SJSA1 (cell line): ENCODE results near the gene SH3BP5L. TPM values are rescaled to one million over a fixed set of nuclear protein-coding genes. Genes with fewer than 3 reads are reported as not detected.
"Not testable (repeated sequence)": the region's sequence is repeated elsewhere in the genome, so short reads cannot be mapped to it uniquely, and the experiment has no call there.

Experiments
- DNase-seq, 2 experiments: peaks; one replicate each; pipeline ENCODE4 v3.0.0-alpha.2; 2015 to 2020; ENCODE audit warnings: low spot score in 2 of 2, low read depth in 1 of 2
- H3K27ac ChIP-seq: fragments of 250-450 bp; sonication (Bioruptor Pico); 2 replicates; pipeline ENCODE4 v1.5.1; 2020; ENCODE audit warnings: mild to moderate bottlenecking, moderate library complexity
- H3K27me3 ChIP-seq: fragments of 250-450 bp; sonication (Bioruptor Pico); replicated peaks from 2 replicates; pipeline ENCODE4 v1.5.1; 2020; ENCODE audit warnings: mild to moderate bottlenecking, moderate library complexity
- H3K36me3 ChIP-seq: fragments of 250-450 bp; sonication (Bioruptor Pico); 2 replicates; pipeline ENCODE4 v1.5.1; 2020; ENCODE audit warnings: mild to moderate bottlenecking
- H3K4me1 ChIP-seq: fragments of 250-450 bp; sonication (Bioruptor Pico); replicated peaks from 2 replicates; pipeline ENCODE4 v1.6.1; 2021; ENCODE audit warnings: mild to moderate bottlenecking
- H3K4me3 ChIP-seq: fragments of 250-450 bp; sonication (Bioruptor Pico); 2 replicates; pipeline ENCODE4 v1.5.1; 2020; ENCODE audit warnings: mild to moderate bottlenecking
- H3K9me3 ChIP-seq: fragments of 250-450 bp; sonication (Bioruptor Pico); replicated peaks from 2 replicates; pipeline ENCODE4 v1.5.1; 2020; ENCODE audit warnings: mild to moderate bottlenecking
- total RNA-seq: library from RNA; depleted of rRNA; stranded (reverse); fragments of >200 nt; shearing (Covaris generic); gene quantifications from 2 replicates; pipeline ENCODE4 v1.2.3, GENCODE V29; 2014

Gene SH3BP5L
- total RNA-seq, 1 experiment from 2014 or later = 26.1 TPM

DNA sequence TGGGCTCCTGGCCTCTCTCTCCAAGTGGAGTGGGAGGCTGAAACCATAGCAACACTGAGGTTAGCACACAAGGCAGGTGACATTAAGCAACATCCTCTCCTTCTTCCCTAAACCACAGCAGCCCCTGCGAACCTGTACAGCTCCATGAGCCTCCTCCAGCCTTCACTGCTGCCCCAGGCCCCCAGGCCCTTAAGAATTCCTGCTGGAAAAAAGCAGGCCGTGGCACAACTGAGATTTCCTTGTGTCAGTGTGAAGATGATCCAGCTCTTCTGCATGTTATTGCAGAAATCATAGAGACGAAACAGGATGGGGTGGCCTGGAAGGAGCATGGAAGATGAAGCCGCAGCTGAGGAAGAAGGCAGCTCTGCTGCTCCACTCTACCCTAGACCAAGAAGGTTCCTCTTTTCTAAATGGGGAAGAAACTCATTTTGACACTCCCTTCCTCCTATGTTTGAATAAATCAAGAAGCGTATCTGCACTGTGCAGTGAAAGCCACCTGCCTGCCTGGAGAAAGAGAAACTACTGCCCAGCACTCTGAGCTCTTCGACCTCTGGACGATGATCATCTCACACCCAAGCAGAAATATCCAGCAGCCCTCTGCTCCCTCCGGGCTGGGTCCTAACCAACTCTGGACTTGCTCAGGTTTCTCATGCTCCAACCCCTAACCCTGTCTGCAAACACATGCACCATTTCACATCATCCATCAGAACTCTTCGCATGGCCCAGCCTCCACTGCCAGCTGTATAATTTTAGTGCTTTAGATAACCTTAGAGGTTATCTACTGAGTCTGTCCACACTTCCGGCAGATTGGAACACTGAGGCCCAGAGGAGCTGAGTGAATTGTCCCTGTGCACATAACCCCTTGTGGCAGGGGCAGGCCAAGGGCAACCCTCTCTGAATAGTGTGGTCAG lies 20.7 kb downstream of the SH3BP5L start:
- peak in 1 of 2 experiments; percentile 26 for DNase-seq
- Histone ChIP-seq H3K27me3 (no peaks in the 10 kb centered on the region), H3K9me3 (no peaks in the 10 kb centered on the region), H3K4me1 (no peaks in the 10 kb centered on the region), H3K4me3 (no peak overlapping the region), H3K36me3 (no peaks in the 10 kb centered on the region; the same call in 1 of the 2 replicates), H3K27ac (no peak overlapping the region)

DNA sequence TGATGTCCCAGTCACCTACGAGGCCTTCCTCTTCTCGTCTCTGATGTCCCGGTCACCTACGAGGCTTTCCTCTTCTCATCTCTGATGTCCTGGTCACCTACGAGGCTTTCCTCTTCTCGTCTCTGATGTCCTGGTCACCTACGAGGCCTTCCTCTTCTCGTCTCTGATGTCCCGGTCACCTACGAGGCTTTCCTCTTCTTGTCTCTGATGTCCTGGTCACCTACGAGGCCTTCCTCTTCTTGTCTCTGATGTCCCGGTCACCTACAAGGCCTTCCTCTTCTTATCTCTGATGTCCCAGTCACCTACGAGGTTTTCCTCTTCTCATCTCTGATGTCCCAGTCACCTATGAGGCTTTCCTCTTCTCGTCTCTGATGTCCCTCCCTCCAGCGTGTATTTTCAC lies 22.2 kb downstream of the SH3BP5L start:
- not testable (repeated sequence) for H3K4me1 ChIP-seq, H3K27ac ChIP-seq, DNase-seq, H3K4me3 ChIP-seq, H3K27me3 ChIP-seq, H3K9me3 ChIP-seq, H3K36me3 ChIP-seq

DNA sequence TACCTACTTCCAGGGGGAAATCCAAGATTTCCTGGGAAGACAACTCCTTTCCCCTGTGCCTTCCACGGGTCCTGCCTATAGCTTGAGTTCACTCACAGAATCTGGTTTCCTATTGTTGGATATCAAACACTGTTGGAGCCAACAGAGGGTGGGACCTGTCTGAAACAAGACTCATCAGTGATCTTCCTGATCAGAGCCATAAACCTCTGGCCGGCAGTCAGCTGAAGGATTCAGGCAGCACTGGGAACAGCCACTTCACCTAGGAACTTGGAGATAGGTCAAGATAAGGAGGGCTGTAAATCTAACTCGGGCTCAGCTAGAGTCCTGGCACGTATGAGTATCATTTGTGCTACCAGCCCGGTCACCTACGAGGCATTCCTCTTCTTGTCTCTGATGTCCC lies 23.3 kb downstream of the SH3BP5L start:
- H3K9me3 ChIP-seq = no peaks in the 10 kb centered on the region
- no peaks in the 10 kb centered on the region; the same call in 1 of the 2 replicates for H3K36me3 ChIP-seq
- H3K27me3 ChIP-seq = no peaks in the 10 kb centered on the region
- no peak for DNase-seq
- no peak overlapping the region for H3K27ac ChIP-seq
- no peaks in the 10 kb centered on the region for H3K4me1 ChIP-seq
- no peak overlapping the region for H3K4me3 ChIP-seq

DNA sequence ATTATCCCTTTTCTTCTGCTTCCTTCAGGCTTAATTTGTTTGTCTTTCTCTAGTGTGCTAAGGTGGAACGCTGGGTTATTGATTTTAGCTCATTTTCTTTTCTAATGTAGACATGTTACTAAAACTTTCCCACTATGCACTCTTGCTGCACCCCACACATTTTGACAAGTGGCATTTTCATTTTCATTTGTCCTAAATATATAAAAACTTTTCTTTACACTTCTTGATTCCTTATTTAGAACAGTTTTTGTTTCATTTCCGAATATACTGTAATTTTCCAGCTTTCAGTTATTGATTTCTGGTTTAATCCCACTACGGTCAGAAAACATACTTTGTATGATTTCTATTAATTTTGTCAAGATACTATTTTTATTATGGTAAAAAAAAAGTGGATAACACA lies 25.3 kb downstream of the SH3BP5L start:
- no peaks in the 10 kb centered on the region for H3K9me3 ChIP-seq
- H3K4me3 ChIP-seq = no peak overlapping the region
- DNase-seq = no peak
- H3K27me3 ChIP-seq = no peaks in the 10 kb centered on the region
- no peaks in the 10 kb centered on the region for H3K4me1 ChIP-seq
- H3K36me3 ChIP-seq = no peaks in the 10 kb centered on the region
- H3K27ac ChIP-seq = no peak overlapping the region

DNA sequence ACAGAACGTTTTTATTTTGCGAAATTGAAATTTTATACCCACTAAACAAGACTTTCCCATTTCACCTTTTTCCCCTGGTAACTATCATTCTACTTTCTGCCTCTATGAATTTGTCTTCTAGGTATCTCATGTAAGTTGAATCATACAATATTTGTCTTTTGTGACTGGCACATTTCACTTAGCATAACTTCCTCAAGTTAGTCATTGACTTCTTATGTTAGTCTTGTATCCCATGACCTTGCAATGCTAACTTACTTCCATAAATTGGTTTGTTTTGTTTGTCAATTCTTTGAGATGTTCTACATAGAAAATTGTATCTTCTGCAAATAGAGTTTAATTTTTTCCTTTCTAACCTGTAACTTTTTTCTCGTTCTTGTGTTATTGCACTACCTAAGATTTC lies 26.9 kb downstream of the SH3BP5L start:
- H3K36me3 ChIP-seq = no peaks in the 10 kb centered on the region
- H3K27ac ChIP-seq = no peak overlapping the region
- no peaks in the 10 kb centered on the region for H3K27me3 ChIP-seq
- H3K4me3 ChIP-seq = no peak overlapping the region
- no peak for DNase-seq
- H3K4me1 ChIP-seq = no peaks in the 10 kb centered on the region
- H3K9me3 ChIP-seq = no peaks in the 10 kb centered on the region

DNA sequence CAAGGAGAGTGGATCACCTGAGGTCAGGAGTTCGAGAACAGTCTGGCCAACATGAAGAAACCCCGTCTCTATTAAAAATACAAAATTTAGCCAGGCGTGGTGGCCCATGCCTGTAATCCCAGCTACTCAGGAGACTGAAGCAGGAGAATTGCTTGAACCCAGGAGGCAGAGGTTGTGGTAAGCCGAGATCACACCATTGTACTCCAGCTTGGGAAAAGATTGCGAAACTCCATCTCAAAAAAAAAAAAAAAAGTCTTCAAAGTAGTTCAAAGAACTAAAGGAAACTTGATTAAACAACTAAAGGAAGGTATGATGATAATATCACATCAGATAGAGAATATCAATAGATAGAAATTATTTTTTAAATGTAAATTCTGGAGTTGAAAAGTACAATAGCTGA lies 31.1 kb downstream of the SH3BP5L start:
- H3K36me3 ChIP-seq, DNase-seq, H3K4me3 ChIP-seq, H3K27me3 ChIP-seq, H3K4me1 ChIP-seq, H3K27ac ChIP-seq, H3K9me3 ChIP-seq: not testable (repeated sequence)

DNA sequence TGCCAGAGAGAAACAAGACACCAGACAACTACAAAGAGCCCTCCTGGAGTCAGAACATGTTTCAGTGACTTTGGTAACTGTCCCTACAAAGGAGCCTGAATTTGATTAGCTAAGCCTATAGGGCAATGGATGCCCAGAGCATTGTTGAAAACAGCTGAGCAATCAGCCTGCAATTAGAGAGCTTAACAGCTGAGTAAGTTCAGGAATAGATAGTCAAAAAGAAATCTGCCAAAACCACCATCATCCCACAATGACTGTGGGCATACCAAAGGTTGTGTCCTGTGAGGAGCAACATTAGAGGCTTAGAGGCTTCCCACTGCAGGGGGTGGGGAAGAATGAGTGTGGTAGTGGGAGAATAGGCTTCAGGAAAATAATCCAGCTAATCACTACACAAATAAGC lies 32.1 kb downstream of the SH3BP5L start:
- H3K36me3 ChIP-seq = no peaks in the 10 kb centered on the region
- no peak overlapping the region for H3K4me3 ChIP-seq
- H3K27ac ChIP-seq = no peak overlapping the region
- DNase-seq = no peak
- H3K9me3 ChIP-seq = no peaks in the 10 kb centered on the region
- H3K4me1 ChIP-seq = no peaks in the 10 kb centered on the region
- no peaks in the 10 kb centered on the region for H3K27me3 ChIP-seq

DNA sequence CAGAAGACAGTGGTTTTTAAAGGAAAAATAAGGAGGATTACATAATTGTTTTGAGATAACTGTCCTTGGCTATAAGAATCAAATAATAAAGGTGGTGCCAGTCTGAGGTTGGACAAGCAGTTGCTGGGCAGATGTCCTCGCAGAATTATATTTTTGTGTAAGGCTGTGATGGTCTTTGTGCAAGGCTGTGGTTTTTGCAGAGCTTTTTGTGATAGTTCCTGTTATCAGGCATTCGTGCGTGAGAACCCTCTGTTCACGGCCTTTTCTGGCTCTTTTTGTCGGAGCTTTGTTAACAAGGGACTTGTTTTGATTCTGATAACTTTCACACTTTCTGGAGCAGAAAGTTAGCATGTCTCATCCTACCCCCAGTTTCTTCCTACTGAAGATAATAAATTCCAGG lies 33.4 kb downstream of the SH3BP5L start:
- no peak for DNase-seq
- Histone ChIP-seq H3K9me3 (no peaks in the 10 kb centered on the region), H3K4me3 (no peak overlapping the region), H3K4me1 (no peaks in the 10 kb centered on the region), H3K36me3 (no peaks in the 10 kb centered on the region), H3K27ac (no peak overlapping the region), H3K27me3 (no peaks in the 10 kb centered on the region)

DNA sequence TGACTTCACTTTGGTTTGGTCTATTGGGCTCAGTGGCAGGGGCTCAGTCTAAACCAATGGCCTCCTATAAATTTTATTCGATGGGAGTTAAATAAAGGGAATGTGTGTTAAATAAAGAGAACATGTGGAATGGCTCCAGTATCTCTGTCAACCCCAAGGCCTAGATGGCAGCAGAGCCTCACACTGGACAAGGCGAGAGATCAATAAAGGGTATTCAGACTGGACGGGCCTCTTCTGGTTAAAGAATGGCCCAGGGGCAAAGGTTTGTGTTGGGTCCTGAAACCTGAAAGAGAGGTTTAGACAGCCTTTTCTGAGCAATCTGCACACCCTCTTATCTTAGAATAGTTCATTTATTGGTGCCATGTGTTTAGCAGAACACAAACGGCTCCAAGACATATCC lies 34.7 kb downstream of the SH3BP5L start:
- no peaks in the 10 kb centered on the region for H3K27me3 ChIP-seq

DNA sequence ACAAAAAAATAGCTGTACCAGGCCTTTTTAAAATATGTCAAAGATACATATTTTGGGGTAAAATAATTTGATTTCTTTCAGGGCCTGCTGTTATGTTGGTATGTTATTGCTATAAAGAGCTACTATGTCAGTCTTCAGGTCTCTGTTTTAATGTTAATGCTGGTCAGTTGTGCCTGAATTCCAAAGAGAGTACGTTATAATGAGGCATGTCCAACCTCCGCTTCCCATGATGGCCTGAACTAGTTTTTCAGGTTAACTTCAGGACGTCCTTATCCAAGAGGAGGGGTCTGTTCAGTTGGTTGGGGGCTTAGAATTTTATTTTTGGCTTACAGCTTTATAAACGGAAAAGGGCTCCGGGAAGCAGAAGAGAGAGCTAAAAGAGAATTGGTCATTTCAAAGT lies 35.3 kb downstream of the SH3BP5L start:
- no peak for DNase-seq
- Histone ChIP-seq H3K27me3 (no peaks in the 10 kb centered on the region), H3K4me3 (no peak overlapping the region), H3K36me3 (no peaks in the 10 kb centered on the region), H3K27ac (no peak overlapping the region), H3K9me3 (no peaks in the 10 kb centered on the region), H3K4me1 (no peaks in the 10 kb centered on the region)

More for the DNA sequence above, 34.7 kb downstream of the SH3BP5L start:
- H3K27ac ChIP-seq = no peak overlapping the region
- no peak for DNase-seq
- H3K4me1 ChIP-seq = no peaks in the 10 kb centered on the region
- no peaks in the 10 kb centered on the region for H3K36me3 ChIP-seq
- H3K9me3 ChIP-seq = no peaks in the 10 kb centered on the region
- no peak overlapping the region for H3K4me3 ChIP-seq

DNA sequence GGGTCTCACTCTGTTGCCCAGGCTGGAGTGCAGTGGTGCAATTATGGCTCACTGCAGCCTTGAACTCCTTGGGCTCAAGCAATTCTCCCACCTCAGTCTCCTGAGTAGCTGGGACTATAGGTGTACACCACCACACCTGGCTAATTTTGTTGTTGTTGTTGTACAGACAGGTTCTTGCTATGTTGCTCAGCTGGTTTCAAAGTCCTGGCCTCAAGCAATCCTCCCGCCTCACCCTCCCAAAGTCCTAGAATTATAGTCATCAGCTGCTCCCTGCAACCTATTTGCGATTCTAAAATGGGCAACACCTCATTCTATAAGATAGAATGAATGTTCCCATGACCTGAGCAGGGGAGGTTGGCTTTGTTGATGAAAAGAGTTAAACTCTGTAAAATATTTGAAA lies 36.4 kb downstream of the SH3BP5L start:
- H3K27me3 ChIP-seq, H3K4me3 ChIP-seq, H3K36me3 ChIP-seq, H3K9me3 ChIP-seq, H3K27ac ChIP-seq, DNase-seq, H3K4me1 ChIP-seq: not testable (repeated sequence)

DNA sequence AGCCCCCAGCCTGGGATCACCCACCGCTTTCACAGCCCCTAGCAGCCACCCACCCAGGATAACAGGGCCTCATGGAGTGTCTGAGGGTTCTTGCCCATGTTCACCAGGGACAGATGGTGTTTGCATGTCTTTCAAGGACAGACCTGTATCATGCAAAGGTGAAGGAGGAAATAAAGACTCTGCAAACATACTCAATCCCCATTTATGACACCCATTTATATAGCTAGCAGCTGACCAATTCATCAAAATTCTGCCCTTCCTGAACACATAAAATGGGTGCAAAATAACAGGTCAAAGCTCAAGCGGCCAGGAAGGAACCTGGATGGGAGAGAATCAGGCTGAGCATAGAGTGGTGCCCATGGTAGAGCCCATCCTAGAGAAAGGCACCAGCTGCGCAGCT lies 37.4 kb downstream of the SH3BP5L start:
- H3K4me3 ChIP-seq = no peak overlapping the region
- no peak for DNase-seq
- H3K27me3 ChIP-seq = no peaks in the 10 kb centered on the region
- no peaks in the 10 kb centered on the region for H3K4me1 ChIP-seq
- no peaks in the 10 kb centered on the region for H3K36me3 ChIP-seq
- no peaks in the 10 kb centered on the region for H3K9me3 ChIP-seq
- no peak overlapping the region for H3K27ac ChIP-seq

DNA sequence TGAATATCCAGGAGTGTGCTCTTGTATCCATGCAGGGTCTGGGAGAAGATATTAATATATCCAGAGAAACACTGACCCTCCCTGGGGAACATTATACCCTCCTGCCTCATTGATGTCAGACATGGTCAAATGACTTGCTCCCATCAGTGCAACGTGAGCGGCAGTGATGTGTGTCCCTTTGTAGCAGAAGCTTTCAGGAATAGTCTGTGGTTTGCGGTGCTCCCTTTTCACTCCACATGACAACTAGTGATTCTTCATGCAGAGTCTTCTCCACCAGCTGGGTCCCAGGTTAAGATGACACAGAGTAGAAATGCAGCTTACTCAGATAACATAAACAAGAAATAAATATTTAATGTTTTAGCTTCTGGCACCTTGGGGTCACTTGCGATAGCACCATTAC lies 38.3 kb downstream of the SH3BP5L start:
- no peak overlapping the region for H3K27ac ChIP-seq
- H3K36me3 ChIP-seq = no peaks in the 10 kb centered on the region
- H3K4me1 ChIP-seq = no peaks in the 10 kb centered on the region
- H3K9me3 ChIP-seq = no peaks in the 10 kb centered on the region
- H3K4me3 ChIP-seq = no peak overlapping the region
- no peaks in the 10 kb centered on the region for H3K27me3 ChIP-seq
- no peak for DNase-seq

DNA sequence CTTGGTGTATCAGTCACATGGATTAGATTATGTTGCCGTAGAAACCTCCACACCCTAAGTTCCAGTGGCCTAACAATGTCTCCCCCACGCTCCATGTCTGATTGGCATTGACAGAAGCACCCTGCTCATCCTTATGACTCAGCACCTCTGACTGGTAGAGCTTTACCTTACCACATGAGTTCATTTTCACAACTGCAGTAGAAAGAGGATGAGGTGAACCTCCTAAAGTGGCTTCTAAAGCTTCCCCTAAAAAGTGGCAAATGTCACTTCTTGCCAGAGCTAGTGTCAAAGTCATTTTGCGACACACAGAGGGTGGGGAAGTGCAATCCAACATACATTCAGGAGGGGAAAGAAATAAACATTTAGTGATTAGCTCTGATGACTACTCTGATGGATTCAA lies 39.6 kb downstream of the SH3BP5L start:
- H3K27me3 ChIP-seq = no peaks in the 10 kb centered on the region
- H3K9me3 ChIP-seq = no peaks in the 10 kb centered on the region
- no peak overlapping the region for H3K4me3 ChIP-seq
- no peaks in the 10 kb centered on the region for H3K36me3 ChIP-seq
- no peak overlapping the region for H3K27ac ChIP-seq
- no peak for DNase-seq
- no peaks in the 10 kb centered on the region for H3K4me1 ChIP-seq

DNA sequence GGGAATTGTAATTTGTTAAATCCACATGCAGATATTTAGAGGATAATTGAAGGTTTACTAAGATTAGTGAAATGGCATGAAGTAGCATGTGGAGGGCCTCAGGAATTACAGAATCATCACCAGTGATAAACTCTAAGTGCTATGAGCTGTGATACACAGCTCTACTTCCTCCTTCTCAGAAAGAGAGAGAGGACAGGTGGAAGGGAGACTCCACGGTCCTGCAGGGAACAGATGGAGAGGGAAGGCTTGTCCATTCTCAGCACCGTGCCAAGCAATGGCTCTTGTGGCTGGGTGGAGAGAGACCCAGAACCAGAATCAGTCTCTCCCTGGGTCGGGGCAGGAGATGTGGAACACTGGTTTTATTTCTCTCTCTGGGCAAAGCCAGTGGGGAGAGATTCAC lies 42.3 kb downstream of the SH3BP5L start:
- H3K4me3 ChIP-seq = no peak overlapping the region

More for the DNA sequence above, 42.3 kb downstream of the SH3BP5L start:
- DNase-seq = no peak
- no peaks in the 10 kb centered on the region for H3K4me1 ChIP-seq
- H3K27me3 ChIP-seq = no peaks in the 10 kb centered on the region
- no peaks in the 10 kb centered on the region for H3K9me3 ChIP-seq
- no peak overlapping the region for H3K27ac ChIP-seq
- H3K36me3 ChIP-seq = no peaks in the 10 kb centered on the region
